ENCODE data around the gene OR56A4.

DNA sequence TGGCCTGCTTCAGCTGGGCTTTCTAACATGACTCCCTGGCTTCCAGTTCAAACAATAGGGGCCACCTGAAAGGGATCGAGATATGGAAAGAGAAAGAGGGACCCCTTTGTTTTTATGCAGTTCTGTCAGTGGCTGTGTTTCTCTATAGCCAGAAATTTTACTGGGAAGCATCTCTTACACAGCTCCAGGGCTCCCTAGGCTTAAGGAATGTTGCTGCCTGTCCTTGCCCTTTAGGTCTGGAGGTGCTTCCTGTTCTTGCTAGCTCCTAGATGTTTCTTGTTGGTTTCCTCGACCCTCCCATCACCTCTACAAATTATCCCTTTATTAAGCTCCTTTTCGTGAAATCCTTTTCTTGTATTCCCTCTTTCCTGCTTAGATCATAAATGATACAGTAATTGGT lies 45.6 kb upstream of the OR56A4 start:
- no peak for TF ChIP-seq POLR2A (IDR thresholded peaks at IDR 0.05; ENCODE audit: low read length)
- TF ChIP-seq GATA1 (IDR thresholded peaks at IDR 0.05; ENCODE audit: low read depth, low read length), result no peak
